Measurements from ENCODE around the gene MAVS. TPM values are rescaled to one million over a fixed set of nuclear protein-coding genes. Genes with fewer than 3 reads are reported as not detected.
A peak's percentile ranks its signal among the peaks of the same experiment; 100 is the strongest.

MAVS gene
- total RNA-seq, 1 experiment from 2014 or later: 23.4 TPM

DNA sequence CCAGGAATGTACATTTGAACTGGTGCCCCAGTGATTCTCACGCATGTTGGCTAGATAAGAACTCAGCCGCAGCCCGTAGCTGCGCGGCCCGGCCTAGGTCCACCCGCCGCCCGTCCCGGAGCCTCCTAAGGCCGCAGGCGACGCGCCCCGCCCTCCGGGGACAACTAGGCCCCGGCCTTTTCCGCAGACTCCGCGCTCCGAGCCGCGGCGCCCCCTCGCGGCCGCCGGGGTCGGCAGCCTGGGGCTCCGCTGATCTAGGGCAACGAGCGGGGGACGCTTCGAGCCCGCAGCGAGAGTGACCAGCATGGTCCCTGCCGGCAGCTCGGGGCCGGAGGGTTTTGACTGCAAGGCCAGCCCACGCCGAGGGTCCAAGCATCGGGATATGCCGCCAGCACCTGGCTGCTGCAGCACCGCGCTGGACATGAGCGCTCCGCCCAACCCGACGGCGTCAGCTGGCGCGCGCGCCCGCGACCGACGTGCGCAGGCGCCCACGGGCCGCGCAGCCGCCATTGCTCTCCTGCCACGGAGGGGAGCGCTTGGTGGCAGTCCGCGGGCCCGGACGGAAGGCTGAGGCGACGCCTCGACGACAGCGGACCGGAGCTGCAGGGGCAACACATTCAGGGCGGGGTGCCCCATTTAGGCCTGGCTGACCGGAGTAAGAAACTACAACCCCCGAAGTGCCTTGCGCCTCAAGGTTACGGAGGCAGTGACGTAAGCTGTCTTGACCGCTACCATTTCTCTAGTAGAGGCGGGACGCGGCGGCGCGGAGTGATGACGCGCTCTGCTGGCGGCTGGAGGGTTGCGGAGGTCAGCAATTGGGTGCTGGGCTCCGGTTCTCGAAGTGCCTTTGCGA, 26.4 kb upstream of the MAVS start, which contains the start of gene AP5S1 (continued):
- TF ChIP-seq ZNF317 (CRISPR knock-in tag; IDR thresholded peaks at IDR 0.05; ENCODE audit: borderline replicate concordance, low read depth): 0 out of 2 replicates have a peak, but pooled peaks have one; percentile 37
- no peak for TF ChIP-seq TP53 (CRISPR knock-in tag; IDR thresholded peaks at IDR 0.05)
- no peak for TF ChIP-seq ZNF512 (CRISPR knock-in tag; IDR thresholded peaks at IDR 0.05; ENCODE audit: borderline replicate concordance)
- TF ChIP-seq E2F1 (CRISPR knock-in tag; IDR thresholded peaks at IDR 0.05): no peak
- peak; percentile 12 for TF ChIP-seq TEAD1 (CRISPR knock-in tag; IDR thresholded peaks at IDR 0.05)
- peak; percentile 71; the same call in 1 of the 2 replicates for TF ChIP-seq NFE2L1 (CRISPR knock-in tag; IDR thresholded peaks at IDR 0.05)
- TF ChIP-seq, protein P1, sequence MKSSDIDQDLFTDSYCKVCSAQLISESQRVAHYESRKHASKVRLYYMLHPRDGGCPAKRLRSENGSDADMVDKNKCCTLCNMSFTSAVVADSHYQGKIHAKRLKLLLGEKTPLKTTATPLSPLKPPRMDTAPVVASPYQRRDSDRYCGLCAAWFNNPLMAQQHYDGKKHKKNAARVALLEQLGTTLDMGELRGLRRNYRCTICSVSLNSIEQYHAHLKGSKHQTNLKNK (CRISPR knock-in tag; IDR thresholded peaks at IDR 0.05): no peak
- TF ChIP-seq RELA (CRISPR knock-in tag; IDR thresholded peaks at IDR 0.05; ENCODE audit: borderline replicate concordance): no peak
- TF ChIP-seq ATF2 (CRISPR knock-in tag; IDR thresholded peaks at IDR 0.05; ENCODE audit: borderline replicate concordance, low read depth): no peak
- peak; percentile 82 for TF ChIP-seq SP1 (CRISPR knock-in tag; conservative IDR thresholded peaks at IDR 0.05)
- no peak for TF ChIP-seq STAT6 (CRISPR knock-in tag; conservative IDR thresholded peaks at IDR 0.05; ENCODE audit: low read depth)
- TF ChIP-seq IRF2 (CRISPR knock-in tag; IDR thresholded peaks at IDR 0.05; ENCODE audit: borderline replicate concordance, low read depth): no peak
- peak; percentile 65; the same call in 1 of the 2 replicates for TF ChIP-seq ARID4B (CRISPR knock-in tag; IDR thresholded peaks at IDR 0.05; ENCODE audit: borderline replicate concordance)
- TF ChIP-seq NR2C2 (CRISPR knock-in tag; IDR thresholded peaks at IDR 0.05): no peak
- TF ChIP-seq MYBL2 (CRISPR knock-in tag; IDR thresholded peaks at IDR 0.05): peak; percentile 52; the same call in 1 of the 2 replicates
- no peak for TF ChIP-seq ZNF396 (CRISPR knock-in tag; IDR thresholded peaks at IDR 0.05; ENCODE audit: borderline replicate concordance)
